Mononuclear cell (primary cell): ENCODE results near the gene ALOX15. TPM values are rescaled to one million over a fixed set of nuclear protein-coding genes. Genes with fewer than 3 reads are reported as not detected.
"Not testable (repeated sequence)": the region's sequence is repeated elsewhere in the genome, so short reads cannot be mapped to it uniquely, and the experiment has no call there.

Source experiments
- H3K27me3 ChIP-seq: 2 replicates; pipeline ENCODE4 v1.6.0; 2011; ENCODE audit warnings: low read length, control low read depth; ENCODE audit not compliant: insufficient read depth
- H3K4me1 ChIP-seq: 2 replicates; pipeline ENCODE4 v1.5.1; 2011; ENCODE audit warnings: mild to moderate bottlenecking, low read length, control low read depth; ENCODE audit not compliant: insufficient read depth
- H3K4me3 ChIP-seq: 2 replicates; pipeline ENCODE4 v1.5.1; 2011; ENCODE audit warnings: mild to moderate bottlenecking, low read length, moderate library complexity
- H3K9me3 ChIP-seq: 2 replicates; pipeline ENCODE4 v1.5.1; 2011; ENCODE audit warnings: low read depth, mild to moderate bottlenecking, control low read depth, low read length
- total RNA-seq: library from RNA; depleted of rRNA; stranded (reverse); fragments of >200 nt; gene quantifications from one replicate; pipeline ENCODE4 v1.2.3, GENCODE V29; 2012

ALOX15 gene
- total RNA-seq, 1 donor = not detected

DNA sequence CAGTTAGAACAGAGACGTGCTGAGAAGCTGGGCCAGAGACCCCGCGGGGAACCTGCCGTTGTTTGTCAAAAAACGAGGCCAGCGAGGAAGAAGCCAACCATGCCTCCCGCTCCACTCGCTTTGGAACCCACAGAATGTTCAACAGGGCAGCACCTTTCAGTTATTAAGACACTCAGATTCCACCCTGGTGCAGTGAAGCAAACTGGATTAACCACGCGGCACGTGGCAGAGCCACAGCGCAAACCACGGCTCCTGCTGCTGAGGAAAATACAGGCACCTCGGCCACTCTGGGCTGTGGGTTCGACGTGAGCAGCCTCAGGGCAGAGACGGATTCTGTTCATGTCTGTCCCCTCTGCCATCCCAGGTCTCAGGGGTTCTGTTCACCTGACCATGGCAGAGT lies 24.4 kb downstream of the ALOX15 start:
- no peaks in the 10 kb centered on the region for H3K4me1 ChIP-seq
- H3K4me3 ChIP-seq = no peak overlapping the region
- H3K27me3 ChIP-seq = no peaks in the 10 kb centered on the region
- no peaks in the 10 kb centered on the region for H3K9me3 ChIP-seq

DNA sequence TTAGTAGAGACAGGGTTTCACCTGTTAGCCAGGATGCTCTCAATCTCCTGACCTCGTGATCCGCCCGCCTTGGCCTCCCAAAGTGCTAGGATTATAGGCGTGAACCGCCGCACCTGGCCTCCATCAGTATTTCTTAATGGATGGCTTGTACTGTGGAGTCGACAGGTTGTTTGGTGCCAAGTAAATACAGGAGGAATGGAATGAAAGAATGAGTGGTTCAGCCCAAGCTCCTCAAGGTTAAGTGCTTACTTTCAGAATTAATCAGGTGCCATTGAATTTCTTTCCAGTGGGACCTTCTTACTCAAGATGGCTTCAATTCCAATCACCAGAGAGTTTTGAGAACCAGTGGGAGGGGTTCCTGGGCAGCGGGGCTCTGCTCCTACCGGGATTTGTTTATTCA lies 25.0 kb downstream of the ALOX15 start:
- H3K27me3 ChIP-seq = no peaks in the 10 kb centered on the region

DNA sequence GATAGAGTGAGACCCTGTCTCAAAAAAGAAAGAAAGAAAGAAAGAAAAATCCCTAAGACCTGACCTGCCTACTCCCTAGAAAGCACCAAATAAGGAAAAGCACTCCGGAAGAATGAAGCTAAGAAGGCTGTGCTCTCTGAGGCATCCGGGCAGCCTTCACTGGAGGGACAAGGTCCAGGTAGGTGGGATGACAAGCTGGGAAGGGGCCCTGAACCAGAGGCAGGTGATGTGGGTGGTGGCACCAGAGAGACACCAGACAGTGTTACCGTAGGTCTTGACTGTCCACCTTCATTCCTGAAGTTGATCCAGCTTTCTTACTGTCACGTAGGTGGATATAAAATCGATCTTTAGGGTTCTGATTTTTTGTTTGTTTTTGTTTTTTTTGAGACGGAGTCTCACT lies 30.8 kb downstream of the ALOX15 start:
- no peaks in the 10 kb centered on the region for H3K27me3 ChIP-seq
- peaks cover 16% of the 10 kb centered on the region for H3K4me1 ChIP-seq
- H3K4me3 ChIP-seq = no peak overlapping the region

More for the DNA sequence above, 25.0 kb downstream of the ALOX15 start:
- no peaks in the 10 kb centered on the region for H3K9me3 ChIP-seq
- no peaks in the 10 kb centered on the region for H3K4me1 ChIP-seq
- H3K4me3 ChIP-seq = no peak overlapping the region

DNA sequence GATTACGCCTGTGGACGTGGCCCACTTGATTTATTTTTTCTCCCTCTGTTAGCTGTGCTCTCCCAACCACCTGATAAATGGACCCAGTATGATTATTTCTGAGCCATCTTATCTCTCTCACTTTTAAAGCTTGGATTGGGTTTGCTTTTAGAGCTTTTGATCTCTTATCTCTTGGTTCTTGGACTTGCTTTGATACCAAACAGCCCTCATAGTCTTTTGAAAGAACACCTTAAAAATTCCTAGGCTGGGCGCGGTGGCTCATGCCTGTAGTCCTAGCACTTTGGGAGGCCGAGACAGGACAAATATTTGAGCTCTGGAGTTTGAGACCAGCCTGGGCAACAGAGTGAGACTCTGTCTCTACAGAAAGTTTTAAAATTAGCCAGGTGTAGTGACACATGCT lies 31.3 kb downstream of the ALOX15 start:
- Histone ChIP-seq H3K27me3 (no peaks in the 10 kb centered on the region), H3K9me3 (no peaks in the 10 kb centered on the region), H3K4me3 (no peak overlapping the region), H3K4me1 (peaks cover 16% of the 10 kb centered on the region)

More for the DNA sequence above, 30.8 kb downstream of the ALOX15 start:
- H3K9me3 ChIP-seq = no peaks in the 10 kb centered on the region

DNA sequence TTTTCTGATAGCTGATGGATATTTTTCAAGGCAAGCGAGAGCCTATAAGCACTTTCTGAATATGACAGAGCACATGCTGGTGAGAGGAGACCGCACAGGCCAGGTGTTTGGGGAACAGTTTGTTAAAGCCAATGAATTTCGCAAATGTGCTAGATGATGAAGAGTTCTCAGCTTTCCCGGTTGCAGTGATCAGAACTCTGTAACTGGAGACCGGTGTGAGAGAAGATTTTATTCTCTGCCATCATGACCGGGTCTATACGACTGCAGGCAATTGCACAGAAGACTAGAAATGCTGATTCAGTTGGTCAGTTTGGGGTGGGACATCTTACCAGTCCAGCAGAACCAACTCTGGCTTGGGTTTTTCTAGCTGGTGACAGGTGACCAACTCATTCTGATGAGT lies 31.7 kb downstream of the ALOX15 start:
- H3K4me1 ChIP-seq = peaks cover 16% of the 10 kb centered on the region
- no peaks in the 10 kb centered on the region for H3K9me3 ChIP-seq
- H3K4me3 ChIP-seq = no peak overlapping the region

DNA sequence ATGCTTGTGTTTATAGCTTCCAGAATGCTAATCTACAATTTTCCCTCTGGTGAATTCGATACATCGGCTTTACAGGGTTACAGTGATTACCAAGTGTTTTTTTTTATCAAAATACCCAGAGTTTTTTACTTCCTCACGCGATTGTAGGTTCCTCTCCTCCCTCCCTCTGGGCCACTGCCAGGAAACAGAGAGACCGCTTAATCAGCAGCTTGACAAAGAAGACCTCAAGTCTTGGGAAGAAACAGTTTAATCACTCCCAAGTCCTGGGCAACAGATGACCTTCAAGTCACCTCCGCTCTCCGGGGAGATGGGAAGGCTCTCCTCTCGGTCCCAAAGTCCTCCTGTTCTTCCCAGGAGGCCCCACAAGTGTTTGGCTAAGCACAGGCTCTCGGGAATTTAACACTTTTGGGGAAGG lies 33.7 kb downstream of the ALOX15 start:
- no peak overlapping the region for H3K4me3 ChIP-seq
- H3K4me1 ChIP-seq = peaks cover 16% of the 10 kb centered on the region

More for the DNA sequence above, 31.7 kb downstream of the ALOX15 start:
- H3K27me3 ChIP-seq = no peaks in the 10 kb centered on the region

DNA sequence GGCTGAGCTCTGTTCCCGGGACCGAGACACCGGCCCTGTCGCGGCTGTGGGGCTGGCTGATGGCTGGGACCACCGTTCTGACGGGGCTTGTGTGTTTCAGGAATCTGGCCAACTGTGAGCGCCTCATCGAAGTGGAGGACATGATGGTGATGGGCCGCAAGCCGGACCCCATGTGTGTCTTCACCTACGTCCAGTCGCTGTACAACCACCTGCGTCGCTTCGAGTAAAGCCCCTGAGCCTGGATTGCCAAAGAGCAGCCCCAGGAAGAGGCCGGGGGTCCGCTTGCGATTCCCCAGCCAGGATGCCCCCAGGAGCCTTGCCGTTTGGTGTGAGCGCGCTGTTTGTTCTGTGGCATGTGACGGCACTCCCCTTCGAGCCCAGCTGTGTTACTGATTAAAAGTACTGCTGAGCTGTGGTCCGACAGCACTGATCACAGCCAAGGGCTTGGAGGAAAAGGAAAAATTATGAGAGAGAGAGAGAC lies 34.2 kb downstream of the ALOX15 start:
- Histone ChIP-seq H3K4me3 (no peak overlapping the region), H3K4me1 (peaks cover 16% of the 10 kb centered on the region), H3K9me3 (no peaks in the 10 kb centered on the region), H3K27me3 (no peaks in the 10 kb centered on the region)

More for the DNA sequence above, 33.7 kb downstream of the ALOX15 start:
- no peaks in the 10 kb centered on the region for H3K27me3 ChIP-seq
- no peaks in the 10 kb centered on the region for H3K9me3 ChIP-seq

DNA sequence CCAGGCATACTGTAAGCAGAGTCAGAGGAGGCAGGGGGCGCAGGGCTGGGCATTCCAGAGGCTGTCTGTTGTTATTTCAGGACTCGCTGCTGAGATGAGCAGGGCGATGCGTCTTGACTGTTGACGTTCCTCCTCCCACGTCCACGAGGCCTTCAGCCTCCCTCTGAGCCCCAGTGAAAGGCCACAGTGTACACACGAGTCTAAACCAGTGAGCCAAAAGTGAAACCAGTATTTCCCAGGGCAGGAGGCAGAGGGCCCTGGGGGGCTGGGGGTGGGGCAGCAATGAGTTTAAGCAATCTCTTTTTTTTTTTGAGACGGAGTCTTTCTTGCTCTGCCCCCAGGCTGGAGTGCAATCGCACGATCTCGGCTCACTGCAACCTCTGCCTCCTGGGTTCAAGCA lies 35.7 kb downstream of the ALOX15 start:
- no peaks in the 10 kb centered on the region for H3K9me3 ChIP-seq
- H3K4me1 ChIP-seq = peaks cover 16% of the 10 kb centered on the region
- no peaks in the 10 kb centered on the region for H3K27me3 ChIP-seq
- H3K4me3 ChIP-seq = no peak overlapping the region

DNA sequence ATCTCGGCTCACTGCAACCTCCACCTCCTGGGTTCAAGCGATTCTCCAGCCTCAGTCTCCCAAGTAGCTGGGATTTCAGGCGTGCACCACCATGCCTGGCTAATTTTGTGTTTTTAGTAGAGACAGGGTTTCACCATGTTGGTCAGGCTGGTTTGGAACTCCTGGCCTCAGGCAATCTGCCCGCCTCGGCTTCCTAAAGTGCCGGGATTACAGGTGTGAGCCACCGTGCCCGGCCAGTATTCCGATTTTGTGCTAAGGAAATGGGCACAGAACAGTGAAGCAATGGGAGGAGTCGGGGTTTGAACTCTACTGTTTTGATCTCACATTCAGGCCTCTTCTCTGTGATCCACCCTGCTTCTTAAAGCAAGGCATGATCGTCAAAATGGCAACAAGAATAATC lies 36.7 kb downstream of the ALOX15 start:
- H3K9me3 ChIP-seq, H3K27me3 ChIP-seq, H3K4me3 ChIP-seq: not testable (repeated sequence)
- peaks cover 16% of the 10 kb centered on the region for H3K4me1 ChIP-seq

DNA sequence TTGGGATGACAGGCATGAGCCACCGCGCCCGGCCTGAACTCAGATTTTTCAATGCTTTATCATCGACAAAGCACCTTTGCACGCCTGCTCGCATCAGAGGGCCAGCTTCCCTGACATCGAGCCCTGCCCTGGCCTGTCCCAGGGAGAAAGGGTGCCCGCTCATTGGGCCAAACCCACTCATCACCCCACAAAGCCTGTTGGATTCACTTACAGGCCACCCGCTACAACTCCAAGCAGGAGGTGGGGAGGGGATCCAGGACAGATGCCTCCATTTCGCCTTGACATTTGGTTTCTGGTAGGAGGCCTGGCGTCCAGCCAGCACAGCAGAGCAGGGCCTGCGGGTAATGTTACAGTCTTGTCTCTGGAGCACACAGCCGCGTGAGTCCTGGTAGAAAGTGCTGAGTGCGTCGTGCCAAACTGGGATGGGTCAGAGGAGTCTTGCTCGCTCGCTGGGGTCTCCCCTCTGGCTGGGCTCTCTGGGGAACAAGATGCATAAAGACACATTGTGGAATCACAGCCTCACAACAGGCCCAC lies 37.3 kb downstream of the ALOX15 start:
- no peaks in the 10 kb centered on the region for H3K9me3 ChIP-seq
- H3K27me3 ChIP-seq = no peaks in the 10 kb centered on the region
- H3K4me1 ChIP-seq = peaks cover 16% of the 10 kb centered on the region
- no peak overlapping the region for H3K4me3 ChIP-seq

DNA sequence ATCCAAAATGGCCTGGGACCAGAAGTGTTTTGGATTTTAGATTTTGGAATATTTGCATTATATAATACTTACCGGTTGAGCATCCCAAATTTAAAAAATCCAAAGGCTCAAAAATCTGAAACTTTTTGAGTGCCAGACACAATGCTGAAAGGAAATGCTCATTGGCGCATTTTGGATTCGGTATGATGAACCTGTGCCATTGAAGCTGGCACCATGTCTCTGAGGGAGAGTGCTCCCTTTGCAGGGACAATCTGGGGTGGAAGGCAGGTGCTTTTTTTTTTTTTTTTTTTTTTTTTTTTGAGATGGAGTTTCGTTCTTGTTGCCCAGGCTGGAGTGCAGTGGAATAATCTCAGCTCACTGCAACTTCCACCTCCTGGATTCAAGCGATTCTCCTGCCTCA lies 39.4 kb downstream of the ALOX15 start:
- Histone ChIP-seq H3K4me1 (peaks cover under 1% of the 10 kb centered on the region), H3K4me3 (no peak overlapping the region), H3K9me3 (no peaks in the 10 kb centered on the region), H3K27me3 (no peaks in the 10 kb centered on the region)

DNA sequence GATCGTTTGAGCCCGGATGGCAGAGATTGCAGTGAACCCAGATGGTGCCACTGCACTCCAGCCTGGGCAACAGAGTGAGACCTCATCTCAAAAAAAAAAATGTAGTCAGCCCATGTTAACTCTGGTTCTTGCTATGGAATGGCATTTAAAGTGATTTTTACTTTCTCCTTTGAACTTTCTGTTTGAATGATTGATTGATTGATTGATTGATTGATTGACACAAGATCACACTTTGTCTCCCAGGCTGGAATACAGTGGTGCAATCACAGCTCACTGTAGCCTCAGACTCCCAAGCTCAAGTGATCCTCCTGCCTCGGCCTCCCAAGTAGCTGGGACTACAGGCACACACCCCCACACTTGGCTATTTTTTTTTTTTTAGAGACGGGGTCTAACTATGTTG lies 40.2 kb downstream of the ALOX15 start:
- Histone ChIP-seq H3K27me3 (no peaks in the 10 kb centered on the region), H3K9me3 (no peaks in the 10 kb centered on the region), H3K4me3 (no peak overlapping the region), H3K4me1 (no peaks in the 10 kb centered on the region)

DNA sequence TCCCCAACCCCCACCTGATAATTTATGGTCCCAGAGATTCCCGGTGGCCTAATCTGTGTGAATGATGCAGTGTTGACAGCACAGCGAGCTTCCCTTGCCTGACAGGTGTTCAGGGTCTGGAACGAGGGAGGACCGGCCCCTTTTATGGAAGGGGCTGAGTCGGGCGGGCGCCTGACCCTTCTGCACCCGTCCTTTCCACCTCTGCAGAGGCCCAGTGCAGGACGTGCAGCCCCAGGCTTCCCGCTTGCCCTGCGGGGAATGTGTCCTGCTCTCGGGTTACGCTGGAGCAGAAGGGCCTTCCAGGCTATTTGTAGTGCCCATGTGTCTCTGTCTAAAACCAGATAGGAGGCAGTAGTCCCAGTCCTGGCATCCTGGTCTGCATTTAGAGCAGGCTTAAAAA lies 40.9 kb downstream of the ALOX15 start:
- no peak overlapping the region for H3K4me3 ChIP-seq
- H3K9me3 ChIP-seq = no peaks in the 10 kb centered on the region
- H3K27me3 ChIP-seq = no peaks in the 10 kb centered on the region
- H3K4me1 ChIP-seq = no peaks in the 10 kb centered on the region

DNA sequence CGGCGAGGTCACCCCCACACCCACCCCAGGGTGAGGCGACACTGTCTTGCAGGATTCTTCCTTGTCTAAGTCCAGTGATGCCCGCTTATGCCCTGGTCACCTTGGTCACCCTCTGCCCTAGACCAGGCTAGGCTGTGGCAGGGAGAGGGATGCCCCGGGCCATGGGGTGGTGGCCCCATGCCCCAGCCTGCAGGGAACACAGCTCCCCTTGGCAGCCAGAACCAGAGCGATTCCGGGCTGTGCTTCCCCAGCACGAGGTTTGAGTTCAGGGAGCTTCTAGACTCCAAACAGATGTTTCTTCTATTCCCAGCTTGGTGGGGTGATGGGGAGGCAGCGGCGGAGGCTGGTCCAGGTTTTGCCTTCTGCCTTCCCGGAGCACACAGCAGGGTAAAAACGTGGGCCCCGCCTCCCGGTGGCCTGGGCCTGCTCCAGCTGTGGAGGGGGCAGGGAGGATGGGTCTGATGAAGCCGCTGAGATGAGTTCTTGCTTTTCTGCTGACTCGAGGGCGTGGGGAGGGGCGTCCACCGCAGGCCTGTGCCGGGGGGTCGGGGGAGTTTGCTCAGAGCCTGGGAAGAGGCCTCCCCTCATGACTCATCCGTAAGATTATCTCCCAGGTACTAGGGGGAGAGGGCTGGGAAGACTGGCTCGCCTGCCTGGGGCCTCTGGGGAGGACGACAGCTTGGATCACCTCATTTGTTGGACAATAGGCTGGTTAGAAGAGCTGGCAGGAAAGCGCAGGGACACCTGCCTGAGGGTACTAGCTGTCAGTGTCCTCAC lies 41.8 kb downstream of the ALOX15 start:
- Histone ChIP-seq H3K4me3 (no peak overlapping the region), H3K27me3 (no peaks in the 10 kb centered on the region), H3K4me1 (peaks cover 5% of the 10 kb centered on the region), H3K9me3 (no peaks in the 10 kb centered on the region)

DNA sequence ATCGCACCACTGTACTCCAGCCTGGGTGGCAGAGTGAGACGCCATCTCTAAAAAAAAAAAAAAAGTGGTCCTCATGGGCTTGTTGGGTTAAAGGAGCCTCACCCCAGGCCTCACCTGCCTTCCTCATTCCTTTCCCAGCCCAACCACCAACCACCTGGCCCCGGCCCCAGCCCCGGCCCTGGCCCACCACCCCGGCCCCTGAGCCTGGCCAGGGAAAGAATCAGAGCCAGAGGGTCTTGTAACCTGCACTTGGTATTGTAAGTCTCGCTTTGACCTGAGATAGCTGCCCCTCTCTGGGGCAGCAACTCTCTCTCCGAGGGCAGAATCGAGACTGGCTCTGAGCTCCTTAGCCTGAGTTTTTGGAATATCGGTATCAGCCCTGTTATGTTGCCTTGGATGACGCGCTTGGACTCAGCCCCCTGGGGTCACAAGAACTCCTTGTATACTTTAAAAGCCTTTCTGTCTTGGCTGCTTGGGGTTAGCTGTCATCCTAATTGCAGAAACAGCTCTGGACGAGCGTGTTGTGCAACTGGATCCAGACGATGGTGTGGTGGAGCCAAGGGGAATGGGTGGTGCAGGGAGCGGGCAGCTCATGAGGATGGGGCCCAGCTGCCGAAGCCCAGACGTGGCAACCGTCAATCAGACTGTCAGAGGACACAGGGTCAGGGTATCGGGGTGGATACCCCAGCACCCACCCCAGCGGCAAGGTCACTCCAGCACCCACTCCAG lies 42.5 kb downstream of the ALOX15 start:
- peaks cover 5% of the 10 kb centered on the region for H3K4me1 ChIP-seq
- no peaks in the 10 kb centered on the region for H3K9me3 ChIP-seq
- no peaks in the 10 kb centered on the region for H3K27me3 ChIP-seq
- H3K4me3 ChIP-seq = no peak overlapping the region
